Activated CD4-positive, alpha-beta T cell treated with anti-CD3 and anti-CD28 coated beads, Interleukin-2, amount 50 U/mL, for 4 hours (primary cell): Measurements from ENCODE around the gene PSMD14.

Experiments
- DNase-seq, 2 experiments: peaks; one replicate each; pipeline ENCODE4 v3.0.0-alpha.2; 2020

PSMD14 gene

GRCh38 chr2:161386228-161386824 lies 78.1 kb downstream of the PSMD14 start:
- DNase-seq = no peak

- DNase-seq = no peak
Measured at GRCh38 chr2:161388146-161388779, 80.0 kb downstream of the PSMD14 start.

GRCh38 chr2:161391737-161392506 lies 83.7 kb downstream of the PSMD14 start:
- no peak for DNase-seq

GRCh38 chr2:161400076-161400475 lies 91.9 kb downstream of the PSMD14 start:
- DNase-seq = no peak

GRCh38 chr2:161402297-161402696 lies 94.1 kb downstream of the PSMD14 start:
- no peak for DNase-seq

- DNase-seq = no peak
Measured at GRCh38 chr2:161406316-161406715, 98.1 kb downstream of the PSMD14 start.

GRCh38 chr2:161407597-161407996 lies 99.4 kb downstream of the PSMD14 start:
- DNase-seq = no peak

GRCh38 chr2:161409308-161409907 lies 101.2 kb downstream of the PSMD14 start:
- DNase-seq = no peak

GRCh38 chr2:161412346-161412745 lies 104.1 kb downstream of the PSMD14 start:
- no peak for DNase-seq

- DNase-seq = no peak
Measured at GRCh38 chr2:161414042-161415033, 106.1 kb downstream of the PSMD14 start.

- no peak for DNase-seq
Measured at GRCh38 chr2:161415034-161415986, 107.1 kb downstream of the PSMD14 start.

- no peak for DNase-seq
Measured at GRCh38 chr2:161415987-161416707, 107.9 kb downstream of the PSMD14 start, which contains the start of gene TBR1. TBR1 (plus strand) TSS chr2:161416297; CDS start chr2:161416411, 114 bp downstream.

GRCh38 chr2:161416708-161417437 lies 108.6 kb downstream of the PSMD14 start:
- no peak for DNase-seq

GRCh38 chr2:161417438-161418274 lies 109.4 kb downstream of the PSMD14 start:
- DNase-seq = no peak

GRCh38 chr2:161418275-161418714 lies 110.1 kb downstream of the PSMD14 start:
- no peak for DNase-seq

GRCh38 chr2:161418715-161419637 lies 110.8 kb downstream of the PSMD14 start:
- no peak for DNase-seq

- no peak for DNase-seq
Measured at GRCh38 chr2:161419638-161420190, 111.5 kb downstream of the PSMD14 start.
